Central memory CD8-positive, alpha-beta T cell (primary cell): Measurements from ENCODE around the gene FNDC3B.
A peak's percentile ranks its signal among the peaks of the same experiment; 100 is the strongest.

Experiments
- ATAC-seq: fragments of 150-1000 bp; cut with Tn5 transposase; replicated peaks from 2 replicates; pipeline ENCODE4 v1.10.0; 2022; ENCODE audit warnings: mild to moderate bottlenecking, moderate FRiP score, moderate number of reproducible peaks; ENCODE audit not compliant: poor library complexity, severe bottlenecking; ENCODE audit errors: extremely low read depth
- DNase-seq, 2 donors: peaks; one replicate each; pipeline ENCODE4 v3.0.0; 2021; ENCODE audit warnings: low spot score in 2 of 2
- H3K27ac Mint-ChIP-seq: one replicate; pipeline ENCODE4 v1.8.0; 2022; ENCODE audit warnings: low read depth, mild to moderate bottlenecking, moderate library complexity, mixed read lengths
- H3K27me3 Mint-ChIP-seq: one replicate; pipeline ENCODE4 v1.8.0; 2022; ENCODE audit warnings: mixed read lengths
- H3K36me3 Mint-ChIP-seq: one replicate; pipeline ENCODE4 v1.8.0; 2022; ENCODE audit warnings: mild to moderate bottlenecking, moderate library complexity, mixed read lengths; ENCODE audit not compliant: insufficient read depth
- H3K4me1 Mint-ChIP-seq: one replicate; pipeline ENCODE4 v1.8.0; 2022; ENCODE audit warnings: mixed read lengths
- H3K4me3 Mint-ChIP-seq: one replicate; pipeline ENCODE4 v1.8.0; 2022; ENCODE audit warnings: mild to moderate bottlenecking, moderate library complexity, mixed read lengths
- H3K9me3 Mint-ChIP-seq: one replicate; pipeline ENCODE4 v1.8.0; 2022; ENCODE audit warnings: mixed read lengths

Gene FNDC3B

DNA sequence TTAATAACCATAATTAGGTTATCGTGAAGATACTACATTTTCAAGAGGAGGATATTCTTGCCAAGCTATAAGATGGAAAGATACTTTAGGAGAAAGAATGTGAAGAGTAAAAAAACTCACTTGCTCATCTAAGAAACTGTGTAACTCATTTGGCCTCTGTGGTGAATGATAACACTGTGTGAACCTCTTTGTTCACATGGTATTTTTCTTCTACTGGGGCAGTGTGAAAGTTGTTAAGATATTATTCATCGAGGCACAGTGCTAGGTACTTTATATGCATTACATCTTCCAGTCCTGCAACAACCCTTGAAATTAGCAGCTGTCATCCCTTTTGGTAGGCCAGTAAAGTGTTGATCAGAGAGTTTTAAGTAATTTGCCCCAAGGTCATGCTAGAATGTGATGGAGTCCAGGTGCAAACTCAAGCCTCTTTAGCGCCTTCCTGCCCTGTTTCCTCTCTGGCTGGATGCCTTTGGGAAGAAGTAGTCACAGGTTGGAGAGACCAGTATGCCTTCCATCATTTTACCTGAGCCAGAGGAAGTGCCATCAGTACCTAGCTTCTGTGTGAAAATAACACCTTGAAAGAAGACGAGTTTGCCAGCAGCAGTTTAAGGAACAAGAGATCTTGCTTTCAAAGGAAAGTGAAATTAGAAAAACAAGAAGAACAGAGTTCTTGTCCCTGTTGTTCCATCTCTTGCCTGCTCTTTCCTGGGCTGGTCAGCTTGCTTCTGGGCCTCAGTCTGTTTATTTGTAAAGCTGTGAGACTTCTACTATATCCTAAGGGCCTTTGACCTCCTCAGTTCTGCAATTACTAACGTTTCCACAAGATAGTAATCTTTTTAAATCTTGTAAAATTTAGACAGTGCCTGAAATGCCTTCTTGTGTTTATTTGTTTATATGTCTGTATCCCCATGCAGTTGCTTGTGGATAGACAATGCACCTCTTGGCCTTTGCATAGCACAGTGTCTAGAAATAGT lies 179.3 kb downstream of the FNDC3B start:
- ATAC-seq (no peak), DNase-seq (no peak)
- peaks cover 2% of the 10 kb centered on the region for H3K36me3 Mint-ChIP-seq
- no peak overlapping the region for H3K4me3 Mint-ChIP-seq
- no peaks in the 10 kb centered on the region for H3K27me3 Mint-ChIP-seq
- H3K27ac Mint-ChIP-seq = no peak overlapping the region
- no peaks in the 10 kb centered on the region for H3K9me3 Mint-ChIP-seq
- peaks cover 28% of the 10 kb centered on the region for H3K4me1 Mint-ChIP-seq

DNA sequence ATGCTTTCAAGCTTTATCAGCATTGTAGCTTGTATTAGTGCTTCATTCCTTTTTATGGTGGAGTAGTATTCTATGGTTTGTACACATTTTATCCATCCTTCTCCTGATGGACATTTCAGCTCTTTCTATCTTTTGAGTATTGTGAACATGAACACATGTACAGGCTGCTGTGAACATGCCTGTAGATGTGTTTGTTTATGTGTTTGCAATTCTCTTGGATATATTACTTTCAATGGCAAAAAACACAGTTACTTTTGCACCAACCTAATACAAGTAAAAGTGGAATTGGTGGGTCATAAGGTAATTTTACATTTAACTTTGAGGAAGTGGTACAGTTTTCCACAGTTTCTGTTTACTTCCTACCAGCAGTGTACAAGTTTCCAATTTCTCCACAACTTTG lies 180.4 kb downstream of the FNDC3B start:
- DNase-seq = no peak
- Mint-ChIP-seq H3K9me3 (no peaks in the 10 kb centered on the region), H3K4me3 (no peak overlapping the region), H3K4me1 (peaks cover 28% of the 10 kb centered on the region), H3K27ac (no peak overlapping the region), H3K27me3 (no peaks in the 10 kb centered on the region), H3K36me3 (peaks cover 2% of the 10 kb centered on the region)
- ATAC-seq = no peak

- Mint-ChIP-seq H3K36me3 (peaks cover 2% of the 10 kb centered on the region), H3K9me3 (no peaks in the 10 kb centered on the region), H3K27me3 (no peaks in the 10 kb centered on the region), H3K4me1 (peaks cover 28% of the 10 kb centered on the region), H3K4me3 (no peak overlapping the region), H3K27ac (no peak overlapping the region)
- DNase-seq (no peak), ATAC-seq (no peak)
These were observed 182.2 kb downstream of the FNDC3B start for GRCh38 chr3:172221547-172221946.

DNA sequence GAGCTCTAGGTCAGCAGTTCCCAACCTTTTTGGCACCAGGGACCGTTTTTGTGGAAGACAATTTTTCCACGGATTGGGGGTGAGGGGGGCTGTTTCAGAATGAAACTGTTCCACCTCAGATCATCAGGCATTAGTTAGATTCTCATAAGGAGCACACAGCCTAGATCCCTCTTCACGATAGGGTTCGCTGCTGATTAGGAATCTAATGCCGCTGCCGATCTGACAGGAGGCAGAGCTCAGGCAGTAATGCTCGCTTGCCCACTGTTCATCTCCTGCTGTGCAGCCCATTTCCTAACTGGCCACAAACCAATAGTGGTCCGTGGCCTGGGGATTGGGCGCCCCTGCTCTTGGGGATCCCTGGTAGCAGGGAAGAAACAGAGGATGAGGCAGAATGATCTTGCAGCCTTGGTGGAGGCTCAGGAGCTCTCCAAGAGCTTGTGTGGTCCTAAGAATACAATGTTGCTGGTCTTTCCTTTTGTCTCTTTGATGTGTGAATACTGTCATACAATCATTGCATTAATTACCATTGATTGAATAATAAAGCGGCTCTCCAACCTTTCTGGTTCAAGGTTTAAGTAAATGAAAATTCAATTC lies 183.2 kb downstream of the FNDC3B start:
- DNase-seq (no peak), ATAC-seq (no peak)
- peaks cover 2% of the 10 kb centered on the region for H3K36me3 Mint-ChIP-seq
- no peak overlapping the region for H3K27ac Mint-ChIP-seq
- no peaks in the 10 kb centered on the region for H3K27me3 Mint-ChIP-seq
- no peak overlapping the region for H3K4me3 Mint-ChIP-seq
- peaks cover 18% of the 10 kb centered on the region for H3K4me1 Mint-ChIP-seq
- no peaks in the 10 kb centered on the region for H3K9me3 Mint-ChIP-seq

DNA sequence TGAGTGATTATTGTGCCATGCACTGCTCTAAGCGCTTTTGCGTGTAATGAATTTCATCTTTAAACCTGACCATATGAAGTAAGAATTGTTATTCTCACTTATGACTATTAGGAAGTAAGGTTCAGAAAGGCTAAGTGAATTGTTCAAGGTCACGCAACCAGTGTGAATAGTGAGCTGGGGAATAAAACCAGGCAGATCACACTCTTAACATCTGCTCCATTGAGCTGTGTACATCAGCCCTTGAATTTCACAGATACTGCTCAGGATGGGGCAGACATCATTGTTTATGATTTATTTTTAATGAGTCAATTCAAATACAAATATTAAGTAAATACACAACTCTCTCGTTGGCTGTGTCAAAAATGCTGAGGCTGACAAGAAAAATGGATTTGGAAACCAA lies 184.5 kb downstream of the FNDC3B start:
- Mint-ChIP-seq H3K4me3 (no peak overlapping the region), H3K4me1 (peaks cover 9% of the 10 kb centered on the region), H3K27me3 (no peaks in the 10 kb centered on the region), H3K27ac (no peak overlapping the region), H3K9me3 (no peaks in the 10 kb centered on the region), H3K36me3 (peaks cover 2% of the 10 kb centered on the region)
- DNase-seq (no peak), ATAC-seq (no peak)

GRCh38 chr3:172224560-172225214 lies 185.3 kb downstream of the FNDC3B start:
- Mint-ChIP-seq H3K4me3 (no peak overlapping the region), H3K36me3 (peaks cover 2% of the 10 kb centered on the region), H3K4me1 (peaks cover 5% of the 10 kb centered on the region), H3K27ac (no peak overlapping the region), H3K9me3 (no peaks in the 10 kb centered on the region), H3K27me3 (no peaks in the 10 kb centered on the region)
- DNase-seq (no peak), ATAC-seq (no peak)

- H3K9me3 Mint-ChIP-seq = no peaks in the 10 kb centered on the region
- DNase-seq = no peak
- H3K27ac Mint-ChIP-seq = no peak overlapping the region
- H3K4me1 Mint-ChIP-seq = peaks cover 5% of the 10 kb centered on the region
- peaks cover 2% of the 10 kb centered on the region for H3K36me3 Mint-ChIP-seq
- no peak for ATAC-seq
- no peak overlapping the region for H3K4me3 Mint-ChIP-seq
- no peaks in the 10 kb centered on the region for H3K27me3 Mint-ChIP-seq
These were observed 185.9 kb downstream of the FNDC3B start for GRCh38 chr3:172225215-172225707.

GRCh38 chr3:172226831-172227230 lies 187.5 kb downstream of the FNDC3B start:
- Mint-ChIP-seq H3K36me3 (no peaks in the 10 kb centered on the region), H3K27ac (no peak overlapping the region), H3K9me3 (no peaks in the 10 kb centered on the region), H3K27me3 (no peaks in the 10 kb centered on the region), H3K4me1 (peaks cover 5% of the 10 kb centered on the region), H3K4me3 (no peak overlapping the region)
- ATAC-seq (no peak), DNase-seq (no peak)

DNA sequence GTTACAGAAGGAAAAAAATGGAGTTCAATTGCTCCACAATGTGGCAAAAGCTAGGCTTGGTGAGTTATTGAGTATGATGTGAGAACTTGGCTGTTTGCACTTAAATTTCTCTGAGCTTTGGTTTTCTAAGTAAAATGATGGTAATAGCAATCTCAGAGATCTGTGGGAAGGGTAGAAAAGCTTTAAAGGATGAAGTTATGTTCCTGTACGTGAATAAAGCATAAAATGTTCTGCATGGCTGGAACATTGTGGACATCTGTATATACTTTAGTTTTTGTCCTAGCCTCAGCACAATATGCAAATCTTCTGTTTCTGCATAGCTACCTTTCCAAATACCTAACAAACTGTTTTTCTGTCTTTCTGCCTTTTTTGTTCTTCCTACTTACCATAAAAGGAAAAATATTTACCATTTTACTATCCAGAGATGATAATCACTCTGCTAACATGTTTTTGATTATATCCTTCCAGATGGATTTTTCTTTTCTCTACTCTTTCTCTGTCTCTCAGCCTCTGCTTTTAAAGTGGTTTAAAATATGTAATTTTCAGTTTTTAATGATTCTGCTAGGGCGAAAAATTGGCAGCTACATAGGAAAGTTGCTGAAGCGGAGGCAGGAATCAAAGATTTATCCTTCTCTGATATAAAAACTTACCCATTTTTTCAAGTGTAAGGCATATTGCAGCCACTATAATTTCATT lies 188.1 kb downstream of the FNDC3B start:
- Mint-ChIP-seq H3K4me3 (no peak overlapping the region), H3K27me3 (no peaks in the 10 kb centered on the region), H3K36me3 (no peaks in the 10 kb centered on the region), H3K9me3 (no peaks in the 10 kb centered on the region), H3K4me1 (peaks cover 5% of the 10 kb centered on the region), H3K27ac (peak overlapping the region; percentile 62)
- DNase-seq (no peak), ATAC-seq (no peak)

GRCh38 chr3:172228036-172228415 lies 188.6 kb downstream of the FNDC3B start:
- ATAC-seq (no peak), DNase-seq (no peak)
- Mint-ChIP-seq H3K4me3 (no peak overlapping the region), H3K9me3 (no peaks in the 10 kb centered on the region), H3K4me1 (peaks cover 2% of the 10 kb centered on the region), H3K27ac (peak overlapping the region; percentile 62), H3K27me3 (no peaks in the 10 kb centered on the region), H3K36me3 (no peaks in the 10 kb centered on the region)

DNA sequence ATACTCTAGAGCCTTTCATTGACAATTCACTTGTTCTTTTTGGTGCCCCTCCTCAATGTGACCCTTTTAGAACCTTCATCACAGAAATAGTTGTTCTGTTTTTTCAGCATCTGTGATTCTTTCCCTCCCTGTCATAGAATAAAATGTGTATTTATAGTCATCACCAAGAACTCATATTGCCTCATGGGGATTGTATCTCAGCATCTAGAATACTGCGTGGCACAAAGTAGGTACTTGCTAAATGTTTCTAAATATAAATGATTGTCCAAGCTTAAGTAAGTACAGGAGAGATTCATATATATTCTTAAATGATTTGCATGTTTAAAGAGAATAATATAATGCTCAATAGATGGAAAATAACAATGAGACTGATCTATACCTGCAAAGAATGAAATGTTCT lies 190.1 kb downstream of the FNDC3B start:
- Mint-ChIP-seq H3K9me3 (no peaks in the 10 kb centered on the region), H3K4me3 (no peak overlapping the region), H3K27me3 (no peaks in the 10 kb centered on the region), H3K36me3 (no peaks in the 10 kb centered on the region), H3K27ac (no peak overlapping the region), H3K4me1 (no peaks in the 10 kb centered on the region)
- DNase-seq (no peak), ATAC-seq (no peak)

DNA sequence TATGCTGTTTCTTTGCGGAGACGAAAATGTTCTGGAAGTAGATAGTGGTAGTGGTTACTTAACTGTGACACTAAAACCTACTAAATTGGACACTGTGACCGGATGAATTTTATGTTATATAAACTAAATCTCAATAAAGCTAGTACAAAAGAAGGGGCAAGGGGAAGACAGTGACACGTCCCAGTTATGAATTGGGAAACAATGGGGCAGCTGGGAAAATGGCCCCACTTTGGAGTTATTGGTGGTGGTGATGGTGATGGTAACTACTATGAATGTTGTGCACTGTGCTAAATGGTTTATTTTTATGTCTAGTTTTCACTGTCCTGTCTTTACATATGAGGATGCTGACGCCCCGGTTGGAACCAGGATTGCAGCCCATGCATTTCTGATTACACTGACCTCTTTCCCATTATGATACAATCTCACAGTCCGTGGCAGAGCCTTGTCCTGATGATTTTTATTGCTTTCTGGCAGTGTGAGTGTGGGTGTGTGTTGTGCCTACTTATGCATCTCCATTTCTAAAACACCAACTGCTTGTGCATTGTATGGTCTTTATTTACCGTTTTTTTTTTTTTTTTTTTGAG lies 192.0 kb downstream of the FNDC3B start:
- DNase-seq = no peak
- no peak for ATAC-seq
- H3K36me3 Mint-ChIP-seq = no peaks in the 10 kb centered on the region

More for the DNA sequence above, 192.0 kb downstream of the FNDC3B start:
- no peak overlapping the region for H3K4me3 Mint-ChIP-seq
- H3K9me3 Mint-ChIP-seq = no peaks in the 10 kb centered on the region
- no peak overlapping the region for H3K27ac Mint-ChIP-seq
- H3K27me3 Mint-ChIP-seq = no peaks in the 10 kb centered on the region
- H3K4me1 Mint-ChIP-seq = no peaks in the 10 kb centered on the region
